ENCODE results near the gene DDIT4. TPM values are rescaled to one million over a fixed set of nuclear protein-coding genes. Genes with fewer than 3 reads are reported as not detected.

The DDIT4 gene
- total RNA-seq, 1 experiment from 2014 or later, result 326 TPM

DNA sequence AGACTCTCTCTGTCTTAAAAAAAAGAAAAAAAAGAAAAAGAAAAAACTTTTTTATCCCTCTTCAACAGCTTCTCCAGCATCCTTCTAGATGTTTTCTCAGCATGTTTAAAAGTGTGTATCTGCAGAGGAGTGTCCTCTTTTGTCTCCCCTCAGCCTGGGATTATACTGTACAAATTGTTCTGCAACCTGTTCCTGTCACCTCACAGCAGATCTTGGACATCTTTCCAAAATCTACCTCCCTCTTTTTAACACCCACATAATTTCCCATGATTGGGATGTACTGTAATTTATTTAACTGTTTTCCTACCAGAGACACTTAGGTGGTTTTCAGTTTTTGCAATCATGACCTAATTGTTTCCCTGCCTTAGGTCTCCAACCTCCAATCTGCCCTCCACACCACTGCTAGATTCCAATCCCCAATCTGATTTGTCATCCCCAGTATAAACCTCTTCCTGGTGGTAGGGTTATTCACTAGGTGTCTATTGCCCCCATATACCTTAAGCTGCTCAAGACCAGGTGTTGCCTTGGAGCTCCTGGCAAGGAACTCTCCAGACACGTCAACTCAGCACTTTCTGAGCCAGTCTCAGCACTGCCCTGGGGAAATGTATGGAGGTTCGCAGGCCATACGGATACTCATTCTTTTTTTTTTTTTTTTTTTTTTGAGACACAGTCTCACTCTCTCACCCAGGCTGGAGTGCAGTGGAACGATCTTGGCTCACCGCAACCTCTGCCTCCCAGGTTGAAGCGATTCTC, 17.6 kb upstream of the DDIT4 start:
- Mint-ChIP-seq H3K4me3 (ENCODE audit: low read depth, unreplicated experiment) (no peak overlapping the region), H3K27me3 (ENCODE audit: unreplicated experiment) (no peaks in the 10 kb centered on the region), H3K9me3 (ENCODE audit: low read depth, unreplicated experiment) (no peaks in the 10 kb centered on the region), H3K27ac (ENCODE audit: unreplicated experiment) (peak overlapping the region; percentile 80), H3K36me3 (ENCODE audit: insufficient read depth, unreplicated experiment) (peaks cover 32% of the 10 kb centered on the region), H3K4me1 (ENCODE audit: low read depth, unreplicated experiment) (peaks cover 76% of the 10 kb centered on the region)
- BruUV-seq (replicated peaks), result no TSS peak
- no peak for TF ChIP-seq CTCF (IDR thresholded peaks at IDR 0.05; ENCODE audit: unreplicated experiment)
- no peak for DNase-seq
- CTCF ChIA-PET, result interaction anchor here (0.6 to 1.9 kb wide), 8 partner anchors 8 to 1171 kb away, joined by 3 to 10 read pairs (median 4); partner anchors contain the start of gene DDIT4
- intact Hi-C loops (cut with micrococcal nuclease; ENCODE audit: unreplicated experiment), result no loop called here

GRCh38 chr10:72257051-72257892, 16.5 kb upstream of the DDIT4 start:
- intact Hi-C loops (cut with micrococcal nuclease; ENCODE audit: unreplicated experiment), result no loop called here
- Mint-ChIP-seq H3K9me3 (ENCODE audit: low read depth, unreplicated experiment) (no peaks in the 10 kb centered on the region), H3K4me1 (ENCODE audit: low read depth, unreplicated experiment) (peaks cover 77% of the 10 kb centered on the region), H3K36me3 (ENCODE audit: insufficient read depth, unreplicated experiment) (peaks cover 41% of the 10 kb centered on the region), H3K4me3 (ENCODE audit: low read depth, unreplicated experiment) (no peak overlapping the region), H3K27ac (ENCODE audit: unreplicated experiment) (peak overlapping the region; percentile 67), H3K27me3 (ENCODE audit: unreplicated experiment) (no peaks in the 10 kb centered on the region)
- DNase-seq, result no peak
- BruUV-seq (replicated peaks), result no TSS peak
- TF ChIP-seq CTCF (IDR thresholded peaks at IDR 0.05; ENCODE audit: unreplicated experiment), result no peak
- CTCF ChIA-PET, result interaction anchor here (0.7 to 1.2 kb wide), 2 partner anchors 15 to 119 kb away, joined by 3 read pairs; no protein-coding TSS in a partner anchor

GRCh38 chr10:72258617-72259016, 15.1 kb upstream of the DDIT4 start:
- TF ChIP-seq CTCF (IDR thresholded peaks at IDR 0.05; ENCODE audit: unreplicated experiment), result peak; percentile 20
- Mint-ChIP-seq H3K9me3 (ENCODE audit: low read depth, unreplicated experiment) (no peaks in the 10 kb centered on the region), H3K27ac (ENCODE audit: unreplicated experiment) (peak overlapping the region; percentile 98), H3K27me3 (ENCODE audit: unreplicated experiment) (no peaks in the 10 kb centered on the region), H3K4me1 (ENCODE audit: low read depth, unreplicated experiment) (peaks cover 69% of the 10 kb centered on the region), H3K4me3 (ENCODE audit: low read depth, unreplicated experiment) (no peak overlapping the region), H3K36me3 (ENCODE audit: insufficient read depth, unreplicated experiment) (peaks cover 44% of the 10 kb centered on the region)
- no peak for DNase-seq
- no TSS peak for BruUV-seq (replicated peaks)
- CTCF ChIA-PET, result interaction anchor here (0.7 to 3.1 kb wide), 3 partner anchors 16 to 73 kb away, joined by 3 to 34 read pairs (median 5); partner anchors contain the start of gene DDIT4
- intact Hi-C loops (cut with micrococcal nuclease; ENCODE audit: unreplicated experiment), result no loop called here

GRCh38 chr10:72259491-72260238, 14.1 kb upstream of the DDIT4 start:
- Mint-ChIP-seq H3K4me3 (ENCODE audit: low read depth, unreplicated experiment) (peak overlapping the region; percentile 67), H3K27ac (ENCODE audit: unreplicated experiment) (peak overlapping the region; percentile 98), H3K4me1 (ENCODE audit: low read depth, unreplicated experiment) (peaks cover 70% of the 10 kb centered on the region), H3K9me3 (ENCODE audit: low read depth, unreplicated experiment) (no peaks in the 10 kb centered on the region), H3K27me3 (ENCODE audit: unreplicated experiment) (no peaks in the 10 kb centered on the region), H3K36me3 (ENCODE audit: insufficient read depth, unreplicated experiment) (peaks cover 48% of the 10 kb centered on the region)
- CTCF ChIA-PET, result interaction anchor here (1.1 to 3.1 kb wide), 11 partner anchors 12 to 77 kb away, joined by 3 to 34 read pairs (median 6); partner anchors contain the start of gene DDIT4
- BruUV-seq (replicated peaks), result TSS peak; percentile 86
- no peak for TF ChIP-seq CTCF (IDR thresholded peaks at IDR 0.05; ENCODE audit: unreplicated experiment)
- no peak for DNase-seq
- intact Hi-C loops (cut with micrococcal nuclease; ENCODE audit: unreplicated experiment), result loop anchor here (2.0 kb wide), 1 partner anchor 17 kb away; no protein-coding TSS in a partner anchor
